HEK293 (cell line): ENCODE measurements around the gene PPP1R14B.

ENCODE experiments used
- GLIS1 ChIP-seq: fragments of 450-650 bp; formaldehyde crosslinking; IDR thresholded peaks from 2 replicates; pipeline ENCODE4 v1.5.1; 2016; ENCODE audit warnings: missing biosample characterization, missing genetic modification characterization
- HIC1 ChIP-seq: fragments of 450-650 bp; formaldehyde crosslinking; IDR thresholded peaks from 2 replicates; pipeline ENCODE4 v1.5.1; 2016; ENCODE audit warnings: missing biosample characterization, missing genetic modification characterization
- OVOL3 ChIP-seq: fragments of 450-650 bp; formaldehyde crosslinking; IDR thresholded peaks from 2 replicates; pipeline ENCODE4 v1.5.1; 2016; ENCODE audit warnings: missing biosample characterization, missing genetic modification characterization
- PATZ1 ChIP-seq: fragments of 450-650 bp; formaldehyde crosslinking; IDR thresholded peaks from 2 replicates; pipeline ENCODE4 v1.5.1; 2016; ENCODE audit warnings: missing biosample characterization, missing genetic modification characterization
- SALL2 ChIP-seq: fragments of 450-650 bp; formaldehyde crosslinking; IDR thresholded peaks from 2 replicates; pipeline ENCODE4 v1.5.0; 2017; ENCODE audit warnings: missing biosample characterization, mild to moderate bottlenecking, missing genetic modification characterization, borderline replicate concordance
- TCF7L2 ChIP-seq: IDR thresholded peaks from 2 replicates; pipeline ENCODE4 v1.6.1; 2011; ENCODE audit warnings: low read depth, mild to moderate bottlenecking, inconsistent platforms, low read length, moderate library complexity, borderline replicate concordance
- ZFHX2 ChIP-seq: fragments of 450-650 bp; formaldehyde crosslinking; conservative IDR thresholded peaks from 2 replicates; pipeline ENCODE4 v1.5.1; 2016; ENCODE audit warnings: missing biosample characterization, missing genetic modification characterization
- ZNF114 ChIP-seq: fragments of 450-650 bp; formaldehyde crosslinking; IDR thresholded peaks from 2 replicates; pipeline ENCODE4 v1.5.0; 2017; ENCODE audit warnings: missing biosample characterization, missing genetic modification characterization
- ZNF140 ChIP-seq: fragments of 450-650 bp; formaldehyde crosslinking; IDR thresholded peaks from 2 replicates; pipeline ENCODE4 v1.5.1; 2016; ENCODE audit warnings: missing biosample characterization, missing genetic modification characterization
- ZNF148 ChIP-seq: fragments of 450-650 bp; formaldehyde crosslinking; IDR thresholded peaks from 2 replicates; pipeline ENCODE4 v1.5.0; 2017; ENCODE audit warnings: missing biosample characterization, missing genetic modification characterization, borderline replicate concordance
- ZNF16 ChIP-seq: fragments of 450-650 bp; formaldehyde crosslinking; IDR thresholded peaks from 2 replicates; pipeline ENCODE4 v1.5.1; 2016; ENCODE audit warnings: low read depth, missing biosample characterization, missing genetic modification characterization
- ZNF169 ChIP-seq: fragments of 450-650 bp; formaldehyde crosslinking; IDR thresholded peaks from 2 replicates; pipeline ENCODE4 v1.5.1; 2016; ENCODE audit warnings: missing biosample characterization, missing genetic modification characterization
- ZNF175 ChIP-seq: fragments of 450-650 bp; formaldehyde crosslinking; IDR thresholded peaks from 2 replicates; pipeline ENCODE4 v1.5.1; 2016; ENCODE audit warnings: missing biosample characterization, missing genetic modification characterization
- ZNF214 ChIP-seq: fragments of 450-650 bp; formaldehyde crosslinking; IDR thresholded peaks from 2 replicates; pipeline ENCODE4 v1.5.1; 2017; ENCODE audit warnings: missing biosample characterization, mild to moderate bottlenecking, missing genetic modification characterization, borderline replicate concordance
- ZNF23 ChIP-seq: fragments of 450-650 bp; formaldehyde crosslinking; IDR thresholded peaks from 2 replicates; pipeline ENCODE4 v1.5.1; 2016; ENCODE audit warnings: missing biosample characterization, missing genetic modification characterization, borderline replicate concordance
- ZNF324 ChIP-seq: fragments of 450-650 bp; formaldehyde crosslinking; IDR thresholded peaks from 2 replicates; pipeline ENCODE4 v1.5.1; 2016; ENCODE audit warnings: missing biosample characterization, missing genetic modification characterization
- ZNF341 ChIP-seq: fragments of 450-650 bp; formaldehyde crosslinking; IDR thresholded peaks from 2 replicates; pipeline ENCODE4; 2016; ENCODE audit warnings: low read depth, missing biosample characterization, missing genetic modification characterization
- ZNF37A ChIP-seq: fragments of 450-650 bp; IDR thresholded peaks from 2 replicates; pipeline ENCODE4 v1.5.1; 2018; ENCODE audit warnings: missing biosample characterization, missing genetic modification characterization
- ZNF394 ChIP-seq: fragments of 450-650 bp; formaldehyde crosslinking; IDR thresholded peaks from 2 replicates; pipeline ENCODE4 v1.5.1; 2016; ENCODE audit warnings: missing biosample characterization, missing genetic modification characterization, mild to moderate bottlenecking, moderate library complexity, borderline replicate concordance
- ZNF404 ChIP-seq: fragments of 450-650 bp; formaldehyde crosslinking; IDR thresholded peaks from 2 replicates; pipeline ENCODE4 v1.5.1; 2017; ENCODE audit warnings: missing biosample characterization, missing genetic modification characterization
- ZNF423 ChIP-seq: fragments of 450-650 bp; formaldehyde crosslinking; IDR thresholded peaks from 2 replicates; pipeline ENCODE4 v1.5.1; 2016; ENCODE audit warnings: missing biosample characterization, missing genetic modification characterization
- ZNF48 ChIP-seq: fragments of 450-650 bp; formaldehyde crosslinking; IDR thresholded peaks from 2 replicates; pipeline ENCODE4 v1.5.1; 2016; ENCODE audit warnings: missing biosample characterization, missing genetic modification characterization
- ZNF530 ChIP-seq: fragments of 450-650 bp; formaldehyde crosslinking; IDR thresholded peaks from 2 replicates; pipeline ENCODE4 v1.5.1; 2016; ENCODE audit warnings: low read depth, missing biosample characterization, missing genetic modification characterization
- ZNF548 ChIP-seq: fragments of 450-650 bp; formaldehyde crosslinking; IDR thresholded peaks from 2 replicates; pipeline ENCODE4 v1.5.1; 2016; ENCODE audit warnings: missing biosample characterization, missing genetic modification characterization
- ZNF555 ChIP-seq: fragments of 450-650 bp; formaldehyde crosslinking; conservative IDR thresholded peaks from 2 replicates; pipeline ENCODE4 v1.5.1; 2017; ENCODE audit warnings: missing biosample characterization, mild to moderate bottlenecking, missing genetic modification characterization, inconsistent platforms
- ZNF571 ChIP-seq: fragments of 450-650 bp; formaldehyde crosslinking; IDR thresholded peaks from 2 replicates; pipeline ENCODE4 v1.5.0; 2017; ENCODE audit warnings: missing biosample characterization, missing genetic modification characterization
- ZNF677 ChIP-seq: fragments of 450-650 bp; IDR thresholded peaks from 2 replicates; pipeline ENCODE4 v1.5.0; 2018; ENCODE audit warnings: missing biosample characterization, mild to moderate bottlenecking, missing genetic modification characterization, moderate library complexity
- ZNF692 ChIP-seq: fragments of 450-650 bp; formaldehyde crosslinking; IDR thresholded peaks from 2 replicates; pipeline ENCODE4 v1.5.1; 2016; ENCODE audit warnings: missing biosample characterization, missing genetic modification characterization
- ZNF768 ChIP-seq: fragments of 450-650 bp; formaldehyde crosslinking; IDR thresholded peaks from 2 replicates; pipeline ENCODE4 v1.5.1; 2018; ENCODE audit warnings: missing biosample characterization, mild to moderate bottlenecking, missing genetic modification characterization
- TF ChIP-seq, protein P1 (sequence below): fragments of 450-650 bp; formaldehyde crosslinking; IDR thresholded peaks from 2 replicates; pipeline ENCODE4 v1.5.1; 2017; ENCODE audit warnings: missing biosample characterization, missing genetic modification characterization

PPP1R14B gene

GRCh38 chr11:64243236-64243854, 3.4 kb downstream of the PPP1R14B start (continued):
- no peak for TF ChIP-seq HIC1 (tag by site-specific recombination)
- TF ChIP-seq ZNF169 (tag by site-specific recombination), result no peak
- TF ChIP-seq ZNF768, result no peak
- TF ChIP-seq ZNF530 (tag by site-specific recombination), result no peak
- TF ChIP-seq ZNF404 (tag by site-specific recombination), result no peak
- no peak for TF ChIP-seq ZNF114 (tag by site-specific recombination)
- no peak for TF ChIP-seq ZNF23 (tag by site-specific recombination)
- no peak for TF ChIP-seq ZNF341 (tag by site-specific recombination)
- no peak for TF ChIP-seq ZNF571 (tag by site-specific recombination)
- peak; percentile 60 for TF ChIP-seq PATZ1 (tag by site-specific recombination)
- no peak for TF ChIP-seq ZNF548 (tag by site-specific recombination)
- TF ChIP-seq ZNF175 (tag by site-specific recombination), result no peak
- TF ChIP-seq ZNF140 (tag by site-specific recombination), result no peak
- no peak for TF ChIP-seq ZNF37A (tag by site-specific recombination)
- TF ChIP-seq, protein P1, sequence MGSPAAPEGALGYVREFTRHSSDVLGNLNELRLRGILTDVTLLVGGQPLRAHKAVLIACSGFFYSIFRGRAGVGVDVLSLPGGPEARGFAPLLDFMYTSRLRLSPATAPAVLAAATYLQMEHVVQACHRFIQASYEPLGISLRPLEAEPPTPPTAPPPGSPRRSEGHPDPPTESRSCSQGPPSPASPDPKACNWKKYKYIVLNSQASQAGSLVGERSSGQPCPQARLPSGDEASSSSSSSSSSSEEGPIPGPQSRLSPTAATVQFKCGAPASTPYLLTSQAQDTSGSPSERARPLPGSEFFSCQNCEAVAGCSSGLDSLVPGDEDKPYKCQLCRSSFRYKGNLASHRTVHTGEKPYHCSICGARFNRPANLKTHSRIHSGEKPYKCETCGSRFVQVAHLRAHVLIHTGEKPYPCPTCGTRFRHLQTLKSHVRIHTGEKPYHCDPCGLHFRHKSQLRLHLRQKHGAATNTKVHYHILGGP (tag by site-specific recombination), result no peak
- no peak for TF ChIP-seq ZNF423 (tag by site-specific recombination)
- no peak for TF ChIP-seq SALL2
- no peak for TF ChIP-seq ZNF394 (tag by site-specific recombination)
- TF ChIP-seq ZNF555 (tag by site-specific recombination), result no peak
- TF ChIP-seq ZNF214, result no peak
- TF ChIP-seq ZNF324, result no peak
- no peak for TF ChIP-seq TCF7L2
- TF ChIP-seq ZFHX2 (tag by site-specific recombination), result peak; percentile 74
- TF ChIP-seq GLIS1, result peak; percentile 87
- no peak for TF ChIP-seq OVOL3 (tag by site-specific recombination)
- no peak for TF ChIP-seq ZNF677 (tag by site-specific recombination)
- TF ChIP-seq ZNF48 (tag by site-specific recombination), result no peak
- no peak for TF ChIP-seq ZNF692
- no peak for TF ChIP-seq ZNF148
- TF ChIP-seq ZNF16, result no peak
